HCT116 (cell line): ENCODE results near the gene CALML3. TPM values are rescaled to one million over a fixed set of nuclear protein-coding genes. Genes with fewer than 3 reads are reported as not detected.

Experiments
- ATAC-seq: fragments of 200-7000 bp; cut with Tn5 transposase; 2 replicates; pipeline ENCODE4 v1.9.1; 2020; ENCODE audit warnings: mild to moderate bottlenecking, moderate library complexity
- BruUV-seq: library from RNA; stranded (reverse); fragments of 400-500 nt; replicated peaks from 2 replicates; lab custom pipeline; 2021; lab: Mats Ljungman, UMichigan
- CTCF ChIA-PET: fragments of 300-600 bp; sonication (Branson Sonifier 250); formaldehyde crosslinking; loops from one replicate; lab custom pipeline; 2021; ENCODE audit warnings: antibody characterized with exemption; lab: Charles Lee
- POLR2A ChIA-PET: fragments of 300-600, 350-600 bp; sonication (Branson Sonifier 250); formaldehyde crosslinking; loops from one replicate; lab custom pipeline; 2021; ENCODE audit warnings: antibody characterized with exemption; lab: Charles Lee
- RAD21 ChIA-PET, 2 experiments: fragments of 300-600 bp; sonication (Branson Sonifier 250); formaldehyde crosslinking; loops; one replicate each; lab custom pipeline; 2023; ENCODE audit warnings: low total read pairs in 2 of 2; ENCODE audit not compliant: uncharacterized antibody in 2 of 2, unreplicated experiment in 2 of 2, low non-redundant PET in 1 of 2; lab: Charles Lee
- DNase-seq: peaks from one replicate; pipeline ENCODE4 v3.0.0-alpha.2; 2010; ENCODE audit warnings: low read depth, low spot score
- H2AFZ ChIP-seq: fragments of 200-600 bp; shearing (Covaris generic), sonication (generic); 2 replicates; pipeline ENCODE4 v1.6.1; 2017; ENCODE audit warnings: low read depth, mixed run types, mixed read lengths, antibody characterized with exemption, low read length; ENCODE audit not compliant: poor library complexity, severe bottlenecking
- H3K27ac ChIP-seq: 2 replicates; pipeline ENCODE4 v1.5.1; 2012; ENCODE audit warnings: low read depth, low read length
- H3K27me3 ChIP-seq: fragments of 200-600 bp; sonication (generic); 2 replicates; pipeline ENCODE4 v1.6.1; 2016; ENCODE audit warnings: mixed run types, low read length, mixed read lengths; ENCODE audit not compliant: insufficient read depth
- H3K36me3 ChIP-seq, 2 experiments: fragments of 200-500 bp in 1 of 2; fragments of 200-600 bp in 1 of 2; sonication (Bioruptor generic) in 1 of 2; sonication (generic) in 1 of 2; 2 replicates each; pipeline versions ENCODE4 v1.5.1 to v1.6.1; 2014 to 2016; ENCODE audit warnings: low read length in 2 of 2, inconsistent platforms in 1 of 2, mixed read lengths in 1 of 2, mixed run types in 1 of 2; ENCODE audit not compliant: insufficient read depth in 2 of 2, control insufficient read depth in 1 of 2
- H3K4me1 ChIP-seq, 2 experiments: fragments of 200-600 bp in 1 of 2; sonication (generic) in 1 of 2; 2 replicates each; pipeline versions ENCODE4 v1.5.1 to v1.6.1; 2012 to 2017; ENCODE audit warnings: low read length in 2 of 2, inconsistent platforms in 1 of 2, mild to moderate bottlenecking in 1 of 2, mixed read lengths in 1 of 2, mixed run types in 1 of 2, moderate library complexity in 1 of 2; ENCODE audit not compliant: insufficient read depth in 2 of 2, control insufficient read depth in 1 of 2
- H3K4me2 ChIP-seq: fragments of 200-600 bp; sonication (generic); 2 replicates; pipeline ENCODE4 v1.6.1; 2017; ENCODE audit warnings: mixed run types, low read length, mixed read lengths
- H3K4me3 ChIP-seq, 2 experiments: fragments of 200-600 bp in 1 of 2; sonication (generic) in 1 of 2; replicated peaks in 1 of 2; 2 replicates each; pipeline ENCODE4 v1.5.1; 2011 to 2016; ENCODE audit warnings: low read length in 2 of 2, control low read depth in 1 of 2, low read depth in 1 of 2, mild to moderate bottlenecking in 1 of 2, mixed read lengths in 1 of 2, mixed run types in 1 of 2
- H3K79me2 ChIP-seq: fragments of 200-600 bp; sonication (generic); 2 replicates; pipeline ENCODE4 v1.6.1; 2017; ENCODE audit warnings: mild to moderate bottlenecking, mixed run types, low read length, moderate library complexity, mixed read lengths; ENCODE audit not compliant: insufficient read depth
- H3K9ac ChIP-seq: fragments of 200-600 bp; sonication (generic); 2 replicates; pipeline ENCODE4 v1.6.1; 2016; ENCODE audit warnings: low read length, mixed read lengths
- H3K9me2 ChIP-seq: fragments of 200-600 bp; sonication (generic), shearing (Covaris generic); 2 replicates; pipeline ENCODE4 v1.6.1; 2017; ENCODE audit warnings: mixed run types, mild to moderate bottlenecking, moderate library complexity; ENCODE audit not compliant: insufficient read depth
- H3K9me3 ChIP-seq, 2 experiments: fragments of 200-500 bp in 1 of 2; fragments of 200-600 bp in 1 of 2; sonication (Bioruptor generic) in 1 of 2; sonication (generic) in 1 of 2; 2 replicates each; pipeline ENCODE4 v1.6.1; 2014 to 2017; ENCODE audit warnings: low read length in 2 of 2, mixed read lengths in 2 of 2, inconsistent platforms in 1 of 2, low read depth in 1 of 2, mild to moderate bottlenecking in 1 of 2, mixed run types in 1 of 2, moderate library complexity in 1 of 2; ENCODE audit not compliant: control insufficient read depth in 1 of 2, insufficient read depth in 1 of 2
- H4K20me1 ChIP-seq: fragments of 200-600 bp; sonication (generic), shearing (Covaris generic); 2 replicates; pipeline ENCODE4 v1.6.1; 2017; ENCODE audit warnings: mixed run types, mild to moderate bottlenecking, moderate library complexity; ENCODE audit not compliant: insufficient read depth
- CBX3 ChIP-seq: IDR thresholded peaks from 2 replicates; pipeline ENCODE4 v1.6.1; 2012; ENCODE audit warnings: low read depth
- CEBPB ChIP-seq: IDR thresholded peaks from 2 replicates; pipeline ENCODE4 v1.6.1; 2012; ENCODE audit warnings: low read depth
- FOSL1 ChIP-seq: IDR thresholded peaks from 2 replicates; pipeline ENCODE4 v1.6.1; 2012; ENCODE audit warnings: low read depth
- REST ChIP-seq: IDR thresholded peaks from 2 replicates; pipeline ENCODE4 v1.6.1; 2012; ENCODE audit warnings: low read depth
- SP1 ChIP-seq: IDR thresholded peaks from 2 replicates; pipeline ENCODE4 v1.6.1; 2012; ENCODE audit warnings: low read depth
- TCF7L2 ChIP-seq: IDR thresholded peaks from 2 replicates; pipeline ENCODE4 v1.7.0; 2011; ENCODE audit warnings: borderline replicate concordance, inconsistent platforms; ENCODE audit not compliant: insufficient read depth, insufficient read length; ENCODE audit errors: extremely low read depth
- YY1 ChIP-seq: IDR thresholded peaks from 2 replicates; pipeline ENCODE4 v1.6.1; 2011; ENCODE audit warnings: low read length, low read depth, moderate library complexity, mild to moderate bottlenecking; ENCODE audit not compliant: insufficient replicate concordance; ENCODE audit errors: extremely low read depth
- ZNF274 ChIP-seq: fragments of 200-500 bp; sonication (Bioruptor generic); IDR thresholded peaks from 2 replicates; pipeline ENCODE4 v1.6.1; 2014; ENCODE audit warnings: mild to moderate bottlenecking, low read depth, low read length, inconsistent platforms
- intact Hi-C: fragments of 100-400 bp; cut with micrococcal nuclease; formaldehyde crosslinking; loops from 2 replicates; pipeline ENCODE4 v1.10.0; 2022
- total RNA-seq: library from RNA; stranded (reverse); gene quantifications from one replicate; pipeline ENCODE4 v1.2.1, GENCODE V29; 2021; ENCODE audit not compliant: unreplicated experiment

Gene CALML3
- total RNA-seq, 1 experiment from 2014 or later: not detected

- BruUV-seq: no TSS peak
- Histone ChIP-seq H4K20me1 (no peaks in the 10 kb centered on the region), H2AFZ (no peak overlapping the region), H3K4me2 (no peak overlapping the region), H3K4me1 (no peaks in the 10 kb centered on the region), H3K9me2 (no peaks in the 10 kb centered on the region), H3K27ac (no peak overlapping the region), H3K9me3 (no peaks in the 10 kb centered on the region), H3K36me3 (no peaks in the 10 kb centered on the region), H3K79me2 (no peaks in the 10 kb centered on the region), H3K4me3 (no peak overlapping the region), H3K9ac (no peak overlapping the region), H3K27me3 (no peaks in the 10 kb centered on the region)
- ChIA-PET POLR2A (no interaction called here), RAD21 (no interaction called here), CTCF (no interaction called here)
- no peak for ATAC-seq
- intact Hi-C loops: no loop called here
- TF ChIP-seq REST (no peak), YY1 (no peak), TCF7L2 (no peak)
- DNase-seq: no peak
Measured at GRCh38 chr10:5482016-5482415, 42.7 kb upstream of the CALML3 start.

GRCh38 chr10:5484205-5484604 is 40.6 kb upstream of the CALML3 start:
- no peaks in the 10 kb centered on the region for H3K79me2 ChIP-seq
- no peak overlapping the region for H2AFZ ChIP-seq
- peaks cover 0 to 5% of the 10 kb centered on the region in 2 experiments; a peak in 1 of 4 replicates for H3K4me1 ChIP-seq
- CTCF ChIA-PET: no interaction called here
- H3K9me2 ChIP-seq: no peaks in the 10 kb centered on the region
- H3K4me3 ChIP-seq: no peak overlapping the region
- no peak for TF ChIP-seq FOSL1
- no peak for TF ChIP-seq SP1
- TF ChIP-seq ZNF274: no peak
- TF ChIP-seq CBX3: no peak
- TF ChIP-seq CEBPB: no peak
- POLR2A ChIA-PET: no interaction called here
- RAD21 ChIA-PET: no interaction called here
- no peaks in the 10 kb centered on the region for H3K9me3 ChIP-seq
- no peak overlapping the region for H3K4me2 ChIP-seq
- no peak overlapping the region for H3K9ac ChIP-seq
- H4K20me1 ChIP-seq: no peaks in the 10 kb centered on the region
- DNase-seq (no peak), ATAC-seq (no peak)
- H3K36me3 ChIP-seq: no peaks in the 10 kb centered on the region
- H3K27ac ChIP-seq: no peak overlapping the region
- no TSS peak for BruUV-seq
- intact Hi-C loops: no loop called here
- H3K27me3 ChIP-seq: no peaks in the 10 kb centered on the region
